HG03135 (cell line): ENCODE data around the gene PYGO1.
"Not testable (repeated sequence)": the region's sequence is repeated elsewhere in the genome, so short reads cannot be mapped to it uniquely, and the experiment has no call there.

Source experiments
- ATAC-seq: cut with Tn5 transposase; IDR thresholded peaks from one replicate; pipeline ENCODE4 v1.9.1; 2021; ENCODE audit warnings: mild to moderate bottlenecking, moderate library complexity; ENCODE audit not compliant: unreplicated experiment

Gene PYGO1

GRCh38 chr15:55513621-55514413 is 74.3 kb downstream of the PYGO1 start:
- ATAC-seq: not testable (repeated sequence)

- ATAC-seq: no peak
Measured at GRCh38 chr15:55513152-55513551, 75.0 kb downstream of the PYGO1 start.

- no peak for ATAC-seq
Measured at GRCh38 chr15:55507567-55507966, 80.6 kb downstream of the PYGO1 start.

GRCh38 chr15:55505407-55505806 is 82.7 kb downstream of the PYGO1 start:
- not testable (repeated sequence) for ATAC-seq

GRCh38 chr15:55499151-55499550 is 89.0 kb downstream of the PYGO1 start:
- no peak for ATAC-seq

GRCh38 chr15:55498109-55498938 is 89.8 kb downstream of the PYGO1 start:
- peak; percentile 95 for ATAC-seq

- no peak for ATAC-seq
Measured at GRCh38 chr15:55496716-55497115, 91.4 kb downstream of the PYGO1 start.

GRCh38 chr15:55494931-55495330 is 93.2 kb downstream of the PYGO1 start:
- no peak for ATAC-seq

- not testable (repeated sequence) for ATAC-seq
Measured at GRCh38 chr15:55488952-55489600, 99.1 kb downstream of the PYGO1 start.
